Measurements from ENCODE around the gene NR2F1-AS1. TPM values are rescaled to one million over a fixed set of nuclear protein-coding genes. Genes with fewer than 3 reads are reported as not detected.

Gene NR2F1-AS1
- total and polyA plus RNA-seq, 2 donors (not counting 3 experiments of a cell fraction or from before 2014, with no cell fraction given) = 4.2 to 13.8 TPM

DNA sequence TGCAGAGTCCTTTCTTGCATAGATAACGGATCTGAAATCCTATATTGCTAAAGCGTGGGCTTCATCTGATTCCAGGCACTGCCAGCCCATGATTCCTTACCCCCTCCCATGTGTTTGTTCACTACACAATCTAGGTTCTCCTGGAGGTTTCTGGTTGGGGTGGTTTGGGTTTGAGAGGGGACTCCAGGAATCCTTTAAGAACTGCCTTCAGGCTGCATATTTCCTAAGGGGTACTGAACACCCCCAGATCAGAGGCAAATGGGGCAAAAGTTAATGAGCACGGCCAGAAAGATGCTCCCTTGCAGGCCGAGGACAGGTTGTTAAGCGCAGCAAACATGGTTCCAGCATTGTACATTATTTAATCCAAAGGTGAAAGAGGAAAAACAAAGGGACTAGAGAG, 11.9 kb upstream of the NR2F1-AS1 start:
- H3K27me3 ChIP-seq (ENCODE audit: control insufficient read depth in 2 of 2, insufficient read depth in 2 of 2, low read length in 2 of 2) = no peaks in the 10 kb centered on the region
- H3K4me2 ChIP-seq (ENCODE audit: insufficient read depth, low read length) = no peak overlapping the region
- DNase-seq (ENCODE audit: low read depth, low spot score) (no peak), FAIRE-seq (no peak)
- no peaks in the 10 kb centered on the region for H4K20me1 ChIP-seq (replicated peaks; ENCODE audit: control insufficient read depth, extremely low read depth, insufficient read depth, low read length)
- TF ChIP-seq JUN (IDR thresholded peaks at IDR 0.05; ENCODE audit: borderline replicate concordance, insufficient read depth, insufficient read length, low read depth) = no peak
- TF ChIP-seq POLR2AphosphoS5 (IDR thresholded peaks at IDR 0.05; ENCODE audit: insufficient read depth, low read depth, low read length) = no peak
- TF ChIP-seq EZH2 (IDR thresholded peaks at IDR 0.05; ENCODE audit: borderline replicate concordance, low read depth, low read length, severe bottlenecking) = no peak
- TF ChIP-seq POLR2A (IDR thresholded peaks at IDR 0.05; ENCODE audit: low read depth, low read length) = no peak
- TF ChIP-seq, protein P1, sequence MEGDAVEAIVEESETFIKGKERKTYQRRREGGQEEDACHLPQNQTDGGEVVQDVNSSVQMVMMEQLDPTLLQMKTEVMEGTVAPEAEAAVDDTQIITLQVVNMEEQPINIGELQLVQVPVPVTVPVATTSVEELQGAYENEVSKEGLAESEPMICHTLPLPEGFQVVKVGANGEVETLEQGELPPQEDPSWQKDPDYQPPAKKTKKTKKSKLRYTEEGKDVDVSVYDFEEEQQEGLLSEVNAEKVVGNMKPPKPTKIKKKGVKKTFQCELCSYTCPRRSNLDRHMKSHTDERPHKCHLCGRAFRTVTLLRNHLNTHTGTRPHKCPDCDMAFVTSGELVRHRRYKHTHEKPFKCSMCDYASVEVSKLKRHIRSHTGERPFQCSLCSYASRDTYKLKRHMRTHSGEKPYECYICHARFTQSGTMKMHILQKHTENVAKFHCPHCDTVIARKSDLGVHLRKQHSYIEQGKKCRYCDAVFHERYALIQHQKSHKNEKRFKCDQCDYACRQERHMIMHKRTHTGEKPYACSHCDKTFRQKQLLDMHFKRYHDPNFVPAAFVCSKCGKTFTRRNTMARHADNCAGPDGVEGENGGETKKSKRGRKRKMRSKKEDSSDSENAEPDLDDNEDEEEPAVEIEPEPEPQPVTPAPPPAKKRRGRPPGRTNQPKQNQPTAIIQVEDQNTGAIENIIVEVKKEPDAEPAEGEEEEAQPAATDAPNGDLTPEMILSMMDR (IDR thresholded peaks at IDR 0.05; ENCODE audit: extremely low read depth in 1 of 2, insufficient read depth in 1 of 2, low read depth in 1 of 2, low read length in 2 of 2) = no peak
- TF ChIP-seq GATA2 (IDR thresholded peaks at IDR 0.05; ENCODE audit: insufficient read depth, insufficient read length, low read depth, low read length) = no peak
- no peak for TF ChIP-seq FOS (IDR thresholded peaks at IDR 0.05; ENCODE audit: borderline replicate concordance, insufficient read depth, low read length)
- TF ChIP-seq, protein P2, sequence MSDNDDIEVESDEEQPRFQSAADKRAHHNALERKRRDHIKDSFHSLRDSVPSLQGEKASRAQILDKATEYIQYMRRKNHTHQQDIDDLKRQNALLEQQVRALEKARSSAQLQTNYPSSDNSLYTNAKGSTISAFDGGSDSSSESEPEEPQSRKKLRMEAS (IDR thresholded peaks at IDR 0.05; ENCODE audit: insufficient read depth, insufficient read length) = no peak
- TF ChIP-seq MYC (IDR thresholded peaks at IDR 0.05; ENCODE audit: low read depth, low read length) = no peak
- no peaks in the 10 kb centered on the region for H3K9me1 ChIP-seq (replicated peaks; ENCODE audit: control insufficient read depth, extremely low read depth, insufficient read depth, low read length)
- no peak overlapping the region for H3K27ac ChIP-seq (ENCODE audit: insufficient read depth, low read depth, low read length)
- dilution Hi-C loops (cut with MboI; ENCODE audit: extremely low pct_ligation_motif_present, low sequenced_read_pairs) = no loop called here
- ChIA-PET CTCF (interaction anchor here (1.3 to 1.6 kb wide), 2 partner anchors 29 to 208 kb away, joined by 3 read pairs; no protein-coding TSS in a partner anchor), POLR2A (no interaction called here)
- intact Hi-C loops (cut with micrococcal nuclease) = no loop called here
- no peak overlapping the region for H3K9ac ChIP-seq (replicated peaks; ENCODE audit: extremely low read depth, insufficient read depth, low read length)
- peaks cover 45% of the 10 kb centered on the region for H3K79me2 ChIP-seq (ENCODE audit: control insufficient read depth, insufficient read depth, low read length)
- H3K4me1 ChIP-seq (ENCODE audit: control insufficient read depth, extremely low read depth, insufficient read depth, low read length) = peaks cover 3% of the 10 kb centered on the region
- peaks cover 2 to 8% of the 10 kb centered on the region in 2 experiments for H3K36me3 ChIP-seq (ENCODE audit: control insufficient read depth in 2 of 2, extremely low read depth in 1 of 2, insufficient read depth in 2 of 2, low read length in 2 of 2)
- no peaks in the 10 kb centered on the region for H3K9me3 ChIP-seq (replicated peaks; ENCODE audit: control insufficient read depth, insufficient read depth, low read length)
- no peak overlapping the region for H2AFZ ChIP-seq (ENCODE audit: low read depth, low read length)
- no peak overlapping the region for H3K4me3 ChIP-seq (replicated peaks in 1 of 3; ENCODE audit: insufficient read depth in 1 of 3, low read depth in 1 of 3, low read length in 3 of 3)
- no TSS peak for BruUV-seq (replicated peaks)
